Hypothalamus (tissue), 51 donors: ENCODE results near the gene LAPTM4A.

Experiments
- DNase-seq, 51 donors: peaks; one replicate each; lab custom pipeline; 2025; lab: John Stamatoyannopoulos, UW

LAPTM4A gene

DNA sequence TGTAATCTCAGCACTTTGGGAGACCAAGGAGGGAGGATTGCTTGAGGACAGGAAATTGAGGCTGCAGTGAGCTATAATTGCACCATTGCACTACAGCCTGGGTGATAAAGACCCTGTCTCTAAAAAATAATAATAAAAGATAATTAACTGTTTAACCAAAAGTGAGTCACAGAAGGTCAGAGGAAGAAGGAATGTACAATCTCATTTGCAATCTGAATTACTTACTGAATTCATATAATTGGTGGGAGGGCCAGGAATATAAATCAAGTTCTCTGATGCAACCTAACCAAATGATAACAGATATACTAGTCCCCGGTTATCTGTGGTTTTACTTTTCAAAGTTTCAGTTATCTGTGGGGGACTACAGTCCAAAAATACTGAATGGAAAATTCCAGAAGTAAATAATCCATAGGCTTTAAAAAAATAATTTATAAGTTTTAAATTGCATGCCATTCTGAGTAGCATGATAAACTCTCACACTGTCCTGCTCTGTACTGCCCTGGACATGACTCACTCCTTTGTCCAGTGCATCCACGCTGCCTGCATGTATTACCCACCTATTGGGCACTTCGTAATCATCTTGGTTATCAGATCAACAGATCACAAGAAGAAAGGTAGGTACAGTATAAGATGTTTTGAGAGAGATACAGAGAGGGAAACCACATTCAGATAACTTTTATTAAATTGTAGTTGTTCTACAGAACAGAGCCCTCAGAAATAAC lies 26.2 kb downstream of the LAPTM4A start:
- no peak for DNase-seq

DNA sequence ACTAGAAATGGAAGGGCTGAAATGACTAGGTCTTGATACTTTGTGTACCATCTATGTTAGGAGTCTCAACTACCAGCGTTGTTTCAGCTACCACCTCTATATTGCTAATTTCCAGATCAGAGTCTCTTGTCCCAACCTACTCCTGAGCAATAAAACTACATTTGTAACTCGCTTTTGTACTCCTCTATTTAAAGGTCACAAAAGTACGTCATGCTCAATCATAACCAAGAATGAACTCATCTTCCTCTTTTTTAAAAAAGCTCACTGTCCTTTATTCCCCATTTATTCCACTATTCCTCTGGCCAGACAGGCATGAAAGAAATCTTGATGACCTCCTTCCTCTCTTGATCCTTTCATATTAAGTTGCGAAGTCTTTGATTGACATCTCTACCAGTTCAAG lies 27.7 kb downstream of the LAPTM4A start:
- no peak for DNase-seq

DNA sequence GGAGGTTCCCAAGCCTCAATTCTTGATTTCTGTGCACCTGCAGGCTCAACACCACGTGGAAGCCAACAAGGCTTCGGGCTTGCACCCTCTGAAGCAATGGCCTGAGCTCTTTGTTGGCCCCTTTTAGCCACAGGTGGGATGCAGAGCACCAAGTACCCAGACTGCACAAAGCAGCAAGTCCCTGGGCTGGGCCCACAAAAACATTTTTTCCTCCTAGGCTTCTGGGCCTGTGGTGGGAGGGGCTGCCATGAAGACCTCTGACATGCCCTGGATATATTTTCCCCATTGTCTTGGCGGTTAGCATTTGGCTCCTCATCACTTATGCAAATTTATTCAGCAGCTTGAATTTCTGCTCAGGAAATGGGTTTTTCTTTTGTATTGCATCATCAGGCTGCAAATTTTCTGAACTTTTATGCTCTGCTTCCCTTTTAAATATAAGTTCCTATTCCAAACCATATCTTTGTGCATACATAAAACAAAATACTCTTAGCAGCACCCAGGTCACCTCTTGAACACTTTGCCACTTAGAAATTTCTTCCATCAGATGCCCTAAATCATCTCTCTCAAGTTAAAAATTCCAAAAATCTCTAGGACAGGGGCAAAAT lies 29.9 kb downstream of the LAPTM4A start:
- DNase-seq, result no peak

DNA sequence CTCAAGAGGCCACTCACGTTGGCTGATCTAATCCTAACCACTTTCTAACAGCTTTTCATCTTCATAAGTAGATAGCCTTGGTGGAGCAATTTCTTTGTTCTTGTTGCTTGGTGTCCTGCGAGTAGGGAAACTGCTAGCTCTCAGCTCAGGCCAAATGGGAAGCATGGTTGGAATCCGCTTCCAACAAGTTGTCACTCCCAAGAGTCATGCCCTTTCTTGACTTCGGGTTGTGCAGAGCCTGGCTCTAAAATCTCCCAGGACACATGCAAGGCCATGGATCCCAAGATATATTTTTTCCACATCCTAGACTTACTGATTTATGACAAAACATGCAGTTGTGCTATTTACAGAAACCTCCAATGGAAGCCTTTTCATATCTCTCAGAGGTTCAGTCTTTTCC lies 31.7 kb downstream of the LAPTM4A start:
- DNase-seq, result no peak

DNA sequence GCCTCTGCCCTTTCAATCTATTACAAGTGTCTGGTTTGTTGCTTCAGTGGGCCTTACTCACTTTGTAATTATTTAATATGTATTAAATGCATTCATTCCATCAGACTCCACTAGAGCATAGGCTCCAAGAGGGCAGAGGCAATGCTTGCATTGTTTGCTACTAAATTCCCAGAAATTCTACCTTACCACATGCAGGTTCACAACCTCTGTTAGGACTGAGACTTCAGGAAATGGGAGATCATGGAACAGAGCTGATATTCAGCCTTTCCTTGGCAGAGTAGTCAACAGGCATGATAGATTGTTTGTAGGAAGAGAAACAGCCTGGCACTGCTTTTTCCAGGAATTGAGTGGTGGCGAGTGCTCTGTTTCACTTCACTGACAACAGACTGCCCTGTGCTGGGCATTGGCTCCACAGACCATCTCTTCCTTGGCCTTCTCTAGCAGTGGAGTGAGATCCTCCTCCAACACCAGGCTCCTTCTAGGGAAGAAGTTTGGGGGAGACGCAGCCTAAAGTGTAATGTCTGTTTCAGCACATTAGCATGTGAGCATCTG lies 32.8 kb downstream of the LAPTM4A start:
- no peak for DNase-seq

DNA sequence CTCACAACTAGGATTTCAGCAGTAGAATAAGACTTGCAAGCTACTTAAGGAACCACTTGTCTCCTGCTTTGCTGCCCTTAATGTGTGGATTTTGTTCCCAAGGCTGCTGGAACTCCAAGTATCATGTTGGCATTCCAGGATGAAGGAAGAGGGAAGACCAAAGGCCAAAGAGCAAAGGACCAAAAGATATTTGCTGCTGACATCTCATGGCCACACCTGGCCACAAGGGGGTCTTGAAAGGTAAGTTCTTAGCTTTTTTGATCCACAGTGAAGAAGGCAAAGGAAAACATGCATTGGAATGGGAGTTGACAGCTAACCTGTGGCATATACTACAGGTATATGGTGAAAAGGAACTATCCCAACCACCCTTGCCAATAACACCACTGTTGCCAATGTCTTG lies 35.1 kb downstream of the LAPTM4A start:
- DNase-seq, result no peak

DNA sequence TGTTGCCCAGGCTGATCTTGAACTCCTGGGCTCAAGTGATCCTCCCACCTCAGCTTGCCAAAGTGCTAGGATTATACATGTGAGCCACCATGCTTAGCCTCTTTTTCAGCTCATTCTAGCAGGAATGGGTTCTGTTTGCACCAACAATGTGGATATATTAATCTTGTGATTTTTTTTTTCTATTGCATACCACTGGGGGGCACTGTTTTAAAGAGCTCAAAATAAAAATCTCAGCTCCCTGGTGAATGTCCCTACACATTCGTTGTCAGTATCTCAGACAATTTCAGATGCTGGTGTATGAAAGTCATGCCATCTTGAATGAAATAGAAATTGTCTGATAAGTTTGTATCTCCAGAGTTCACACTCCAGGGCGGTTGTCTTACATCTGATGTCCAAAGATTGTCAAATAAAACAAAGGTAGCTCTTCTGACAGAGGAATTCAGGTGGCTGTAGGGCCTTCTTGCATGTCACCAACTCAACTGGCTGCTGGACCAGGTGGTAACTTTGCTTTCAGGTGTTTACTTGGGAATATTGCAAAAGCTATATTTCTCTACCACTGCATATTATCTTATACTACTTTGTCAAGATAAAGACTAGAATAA lies 35.8 kb downstream of the LAPTM4A start:
- peak in 2 of 51 donors; percentile 1 to 50 for DNase-seq

DNA sequence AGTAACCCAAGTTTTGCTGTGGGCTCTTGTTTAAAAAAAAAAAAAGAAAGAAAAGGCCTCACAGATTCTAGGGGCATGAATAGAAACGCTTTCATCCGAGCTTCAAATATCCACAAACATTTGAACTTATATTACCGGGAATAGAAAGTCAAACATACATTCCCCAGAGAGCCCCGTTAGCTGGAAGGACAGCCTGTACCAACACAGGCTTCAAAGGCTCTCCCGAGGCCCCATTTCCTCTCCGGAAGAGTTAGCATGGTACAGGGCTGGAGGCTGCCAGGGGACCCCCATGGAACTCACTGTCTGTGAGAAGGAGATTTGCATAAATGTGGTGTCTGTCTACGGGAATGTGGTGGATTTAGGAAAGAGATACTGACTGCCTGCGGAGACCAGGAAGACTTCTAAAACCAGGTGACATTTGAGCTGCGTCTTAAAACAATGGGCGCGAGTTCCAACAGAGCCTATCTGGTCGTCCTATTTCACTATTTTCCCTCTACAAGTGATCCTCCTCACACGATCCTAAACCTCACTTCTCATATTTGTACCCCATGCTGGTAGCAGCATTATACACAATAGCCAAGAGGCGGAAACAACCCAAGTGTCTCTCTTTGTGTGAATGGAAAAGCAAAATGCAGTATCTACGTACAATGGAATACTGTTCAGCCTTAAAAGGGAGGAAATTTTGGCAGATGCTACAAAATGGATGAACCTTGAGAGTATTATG lies 38.1 kb downstream of the LAPTM4A start:
- DNase-seq, result no peak

DNA sequence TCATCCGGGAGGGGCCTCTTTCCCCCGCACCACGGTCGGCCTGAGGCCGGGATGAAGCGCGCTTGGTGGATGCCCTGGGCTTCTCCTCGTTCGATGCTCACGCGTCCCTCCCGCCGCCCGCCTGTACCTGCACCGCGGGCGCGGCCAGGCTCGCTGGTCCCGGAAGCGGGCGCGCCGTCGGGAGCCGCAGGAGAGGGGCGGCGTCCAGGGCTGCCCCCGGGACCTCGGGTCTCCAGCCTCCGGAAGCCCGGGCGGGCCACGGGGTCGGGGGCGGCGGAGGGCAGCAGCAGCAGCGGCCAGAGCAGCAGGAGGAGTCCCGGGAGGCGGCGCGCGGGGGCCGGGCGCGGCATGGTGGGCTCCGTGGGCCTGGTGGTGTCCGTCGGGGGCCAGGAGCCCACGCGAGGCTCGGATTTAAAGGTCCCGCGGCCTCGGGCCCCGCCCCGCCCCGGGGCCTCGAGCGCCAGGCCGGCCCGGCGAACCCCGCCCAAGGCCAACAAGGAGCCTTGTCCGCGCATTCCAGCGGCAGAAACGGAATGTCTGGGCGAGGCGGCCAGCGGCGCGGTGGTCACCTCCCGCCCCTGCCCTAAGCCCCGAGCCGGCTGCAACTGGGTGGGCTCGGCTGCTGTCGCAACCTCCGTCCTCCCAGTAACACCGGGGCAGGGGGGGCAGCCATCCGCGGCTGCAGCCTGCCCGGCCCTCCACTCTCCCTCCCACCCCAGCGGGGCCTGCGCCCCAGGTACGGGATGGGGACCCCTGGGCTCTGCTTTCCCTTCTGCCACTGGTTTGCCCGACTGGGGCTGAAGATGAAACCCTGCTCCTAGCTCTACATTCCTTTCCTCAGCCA lies 38.9 kb downstream of the LAPTM4A start, which contains the start of gene MATN3:
Gene MATN3, minus strand, starts transcription at position 387 of the 844 bp plus-strand sequence. Its CDS starts 37 bp downstream, at position 350.
- DNase-seq, result no peak

DNA sequence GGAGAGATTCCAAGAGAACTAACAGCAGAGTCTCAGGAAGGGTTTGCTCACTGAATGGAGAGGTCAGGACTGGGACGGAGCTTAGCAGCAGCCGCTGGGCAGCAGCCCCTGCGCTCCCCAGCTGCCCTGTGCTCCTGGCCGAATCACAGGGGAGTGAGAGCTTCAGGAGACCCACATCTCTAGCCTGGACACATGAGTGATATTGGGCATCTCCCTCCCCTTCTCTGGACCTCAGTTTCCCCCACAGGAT lies 39.5 kb downstream of the LAPTM4A start:
- DNase-seq, result no peak

DNA sequence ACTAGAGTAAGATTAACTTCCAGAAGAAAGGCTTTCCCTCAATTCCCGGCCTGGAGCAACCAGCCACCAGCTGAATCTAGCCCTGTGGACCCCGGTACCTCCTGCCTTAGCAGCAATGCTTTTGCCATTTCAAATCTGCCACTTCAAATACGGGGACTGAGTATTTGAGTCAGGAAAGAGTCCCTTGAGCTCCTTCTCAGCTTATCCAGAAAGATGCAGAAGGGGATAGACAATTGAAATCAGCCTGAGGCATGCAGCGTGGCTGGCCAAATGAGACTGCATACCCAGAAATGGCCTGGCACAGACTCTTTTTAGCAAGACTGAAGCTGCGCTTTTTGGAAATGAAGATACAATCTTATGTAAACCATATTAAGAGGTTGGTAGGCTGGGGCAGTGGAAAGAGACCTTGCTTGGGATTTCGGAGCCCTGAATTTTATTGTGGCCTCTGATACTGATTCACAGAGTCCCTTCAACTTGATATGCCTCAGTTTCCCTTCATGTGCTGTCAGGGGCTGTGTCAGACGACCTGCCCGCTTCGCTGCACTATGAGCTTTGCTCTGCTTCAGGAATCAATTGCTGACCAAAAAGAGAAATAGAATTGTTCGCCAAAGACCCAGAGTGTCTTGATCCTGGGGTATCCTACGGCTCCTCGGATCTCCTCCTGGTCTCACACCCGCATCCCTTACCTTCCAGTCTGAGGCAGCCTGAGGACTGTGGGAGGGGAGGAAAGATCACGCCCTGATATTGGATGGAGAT lies 40.0 kb downstream of the LAPTM4A start:
- no peak for DNase-seq

DNA sequence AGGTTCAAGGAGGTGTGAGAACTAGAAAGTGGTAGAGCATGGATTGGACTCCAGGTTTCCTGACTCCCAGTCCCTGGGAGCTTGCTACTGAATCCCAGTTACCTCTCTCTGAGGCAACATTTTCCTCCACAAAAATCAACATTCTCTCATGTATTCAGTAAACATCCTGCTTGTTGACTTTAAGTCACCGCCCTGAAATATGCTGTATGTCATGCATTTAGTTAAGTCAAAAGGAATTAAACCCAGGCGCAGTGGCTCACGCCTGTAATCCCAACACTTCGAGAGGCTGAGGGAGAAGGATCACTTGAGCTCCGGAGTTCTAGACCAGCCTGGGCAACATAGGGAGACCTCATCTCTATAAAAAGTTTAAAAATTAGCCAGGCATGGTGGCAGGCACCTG lies 42.7 kb downstream of the LAPTM4A start:
- no peak for DNase-seq

DNA sequence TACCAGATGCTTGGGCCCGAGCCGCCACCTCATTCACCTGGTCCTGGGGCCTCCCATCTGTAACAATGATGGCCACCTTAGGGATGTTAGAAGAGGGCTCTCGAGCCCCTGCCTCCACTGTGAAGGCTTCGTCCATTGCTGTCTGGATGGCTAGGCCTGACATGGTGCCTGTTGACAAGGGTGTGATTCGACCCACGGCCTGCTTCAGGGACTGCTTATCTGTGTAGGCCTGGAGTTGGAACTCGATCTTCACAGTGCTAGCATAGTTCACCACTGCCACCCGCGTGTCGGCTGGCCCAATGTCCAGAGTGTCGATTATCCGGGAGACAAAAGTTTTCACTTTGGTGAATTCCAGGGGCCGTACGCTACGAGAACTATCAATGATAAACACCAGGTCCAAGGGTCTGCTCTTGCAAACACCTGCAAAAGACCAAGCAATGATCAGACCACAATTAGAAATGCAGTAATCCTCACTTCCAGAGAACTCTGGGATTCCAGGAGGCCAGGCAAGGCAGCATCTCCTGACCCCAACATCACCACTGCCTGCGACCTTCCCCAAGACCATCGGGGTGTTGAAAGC lies 45.4 kb downstream of the LAPTM4A start:
- no peak for DNase-seq

DNA sequence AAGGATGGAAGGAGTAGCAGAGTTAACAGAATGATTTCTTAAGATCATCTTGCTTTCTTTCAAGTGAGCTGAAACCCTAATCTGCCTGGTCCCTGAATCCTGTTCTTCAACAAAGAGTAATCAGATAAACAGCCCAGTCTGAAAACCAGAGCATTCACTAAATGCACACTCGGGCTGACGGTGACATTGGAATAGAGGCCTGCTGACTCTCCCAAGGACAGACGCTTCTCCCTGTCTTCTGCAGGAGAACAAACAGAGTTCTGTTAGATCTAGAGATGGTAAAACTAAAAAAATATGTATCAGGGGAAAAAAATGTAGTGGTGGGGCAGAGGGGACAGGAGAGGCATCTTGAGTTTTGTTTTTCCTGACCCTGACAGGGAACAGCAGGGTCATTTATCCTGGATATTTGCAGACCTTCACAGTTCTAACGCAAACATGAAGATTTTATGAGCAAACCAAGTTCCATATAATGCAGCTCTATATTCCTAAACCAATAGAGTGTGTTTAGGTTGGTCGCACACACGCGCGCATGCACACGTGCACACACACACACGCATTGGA lies 46.3 kb downstream of the LAPTM4A start:
- DNase-seq, result no peak

DNA sequence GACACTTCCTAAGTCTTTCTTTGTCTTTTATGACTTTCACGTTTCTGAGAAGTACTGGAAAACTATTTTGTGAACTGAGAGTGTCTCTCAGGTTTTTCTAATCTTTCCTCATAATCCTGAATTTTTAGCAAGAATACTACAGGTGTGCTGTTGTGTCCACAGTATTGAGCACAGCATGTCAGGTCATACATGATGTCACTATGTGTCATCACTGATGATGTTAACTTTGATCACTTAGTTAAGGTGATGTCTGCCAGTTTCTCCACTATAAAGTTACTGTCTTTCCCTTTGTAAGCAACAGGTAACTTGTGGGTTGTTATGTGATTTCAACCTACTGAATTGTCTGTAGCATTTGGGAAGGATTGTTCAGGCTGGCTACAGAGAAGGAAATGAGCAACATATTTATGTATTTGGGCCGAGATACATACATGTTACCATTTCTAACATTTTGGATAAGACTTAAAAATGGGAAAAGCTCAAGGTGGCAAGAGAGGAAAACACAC lies 50.0 kb downstream of the LAPTM4A start:
- no peak for DNase-seq

DNA sequence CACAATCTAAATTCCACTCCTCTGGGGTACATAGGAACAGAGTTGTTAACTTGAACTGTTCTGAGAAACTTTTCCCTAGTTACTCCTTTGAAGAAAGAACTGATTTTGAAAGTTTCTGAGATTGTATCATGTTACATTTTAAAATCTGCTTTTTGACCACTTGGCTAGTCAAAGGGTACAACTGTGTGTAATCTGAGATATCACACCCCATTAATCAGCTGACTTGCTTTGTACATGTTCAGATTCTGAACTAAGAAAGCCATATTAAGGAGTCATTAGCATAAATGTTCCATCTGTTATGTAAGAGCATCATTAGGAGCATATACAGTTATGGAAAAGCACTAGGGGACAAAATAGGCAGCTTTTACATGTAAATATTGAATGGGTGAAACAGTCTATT lies 57.7 kb downstream of the LAPTM4A start:
- no peak for DNase-seq

DNA sequence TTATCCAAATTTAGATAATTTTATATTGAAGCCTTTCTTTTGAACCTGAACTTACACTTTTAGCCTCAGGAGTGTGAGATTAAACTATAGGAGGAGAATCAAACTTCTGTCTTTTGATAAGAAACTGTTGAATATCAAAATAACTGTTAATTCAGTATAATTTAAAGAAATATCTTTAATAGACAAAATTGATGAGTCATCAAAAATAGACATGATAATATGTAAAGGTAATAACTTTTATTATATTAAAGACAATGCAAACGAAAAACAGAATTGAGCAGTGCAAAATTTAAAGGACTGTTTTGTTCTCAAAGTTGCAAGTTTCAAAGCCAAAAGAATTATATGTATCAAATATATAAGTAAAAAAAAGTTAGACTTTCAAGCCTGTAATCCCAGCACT lies 59.5 kb downstream of the LAPTM4A start:
- DNase-seq, result no peak

DNA sequence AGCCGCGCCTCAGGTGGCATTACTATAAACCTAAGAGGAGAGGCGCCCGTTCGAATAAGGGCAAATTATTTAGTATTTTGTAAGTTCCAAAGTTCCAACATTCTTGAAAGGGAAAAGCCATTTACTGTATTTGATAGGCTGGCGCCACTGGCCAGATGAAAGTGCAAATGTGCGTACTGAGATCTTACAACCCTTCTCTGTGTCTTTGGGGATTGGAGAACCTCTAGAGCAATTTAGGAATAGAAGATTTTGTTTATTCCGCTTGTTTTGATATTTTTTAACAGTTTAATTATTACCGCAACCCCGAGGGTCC lies 61.1 kb downstream of the LAPTM4A start:
- DNase-seq, result no peak
